Mucosa of descending colon (tissue), 3 donors: ENCODE data around the gene CRKL. TPM values are rescaled to one million over a fixed set of nuclear protein-coding genes. Genes with fewer than 3 reads are reported as not detected.
"Not testable (repeated sequence)": the region's sequence is repeated elsewhere in the genome, so short reads cannot be mapped to it uniquely, and the experiment has no call there.

Source experiments
- ATAC-seq: fragments of 200-7000 bp; cut with Tn5 transposase; one replicate; pipeline ENCODE4 v1.9.1; 2020; ENCODE audit warnings: mild to moderate bottlenecking, moderate library complexity
- DNase-seq, 3 donors: peaks; one replicate each; pipeline ENCODE4 v3.0.0-alpha.2; 2020
- H3K36me3 ChIP-seq: fragments of 200-600 bp; one replicate; pipeline ENCODE4 v1.8.0; 2021; ENCODE audit warnings: low read depth, mild to moderate bottlenecking
- H3K4me1 ChIP-seq: fragments of 200-600 bp; one replicate; pipeline ENCODE4 v1.8.0; 2021; ENCODE audit warnings: low read depth, mild to moderate bottlenecking
- H3K4me3 ChIP-seq: fragments of 200-600 bp; one replicate; pipeline ENCODE4 v1.8.0; 2021; ENCODE audit warnings: mild to moderate bottlenecking
- H3K9me3 ChIP-seq: fragments of 200-600 bp; one replicate; pipeline ENCODE4 v1.8.0; 2021; ENCODE audit warnings: mild to moderate bottlenecking
- CTCF ChIP-seq: fragments of 200-600 bp; IDR thresholded peaks from one replicate; pipeline ENCODE4 v1.8.0; 2022; ENCODE audit warnings: antibody characterized with exemption, mild to moderate bottlenecking
- intact Hi-C, 2 donors: fragments of 100-400 bp; cut with DNase I in 1 of 2; cut with micrococcal nuclease in 1 of 2; formaldehyde crosslinking; loops; one replicate each; pipeline versions ENCODE4 v1.11.0 to v1.11.1; 2022; cut with DNase I, micrococcal nuclease
- total RNA-seq, 3 donors: library from RNA; stranded (reverse); fragmentation: NEBNext Ultra II Directional in 2 of 3; extraction: Animal tissue kit (Norgen Biotek cat#: 25700) in 2 of 3; gene quantifications; one replicate each; pipeline versions ENCODE4 v1.2.1 to v1.2.4, GENCODE V29; 2021 to 2023
- donor health status: DM: no; HTN: no; CAD: no; lungs with moderate emphysema.
- donor health status: DM: no; HTN: no; CAD: no.
- donor health status: DM: no; HTN: yes; CAD: no.

Gene CRKL
- total RNA-seq, 3 donors from 2014 or later, result 48.7 to 63.4 (median 55.3) TPM

DNA sequence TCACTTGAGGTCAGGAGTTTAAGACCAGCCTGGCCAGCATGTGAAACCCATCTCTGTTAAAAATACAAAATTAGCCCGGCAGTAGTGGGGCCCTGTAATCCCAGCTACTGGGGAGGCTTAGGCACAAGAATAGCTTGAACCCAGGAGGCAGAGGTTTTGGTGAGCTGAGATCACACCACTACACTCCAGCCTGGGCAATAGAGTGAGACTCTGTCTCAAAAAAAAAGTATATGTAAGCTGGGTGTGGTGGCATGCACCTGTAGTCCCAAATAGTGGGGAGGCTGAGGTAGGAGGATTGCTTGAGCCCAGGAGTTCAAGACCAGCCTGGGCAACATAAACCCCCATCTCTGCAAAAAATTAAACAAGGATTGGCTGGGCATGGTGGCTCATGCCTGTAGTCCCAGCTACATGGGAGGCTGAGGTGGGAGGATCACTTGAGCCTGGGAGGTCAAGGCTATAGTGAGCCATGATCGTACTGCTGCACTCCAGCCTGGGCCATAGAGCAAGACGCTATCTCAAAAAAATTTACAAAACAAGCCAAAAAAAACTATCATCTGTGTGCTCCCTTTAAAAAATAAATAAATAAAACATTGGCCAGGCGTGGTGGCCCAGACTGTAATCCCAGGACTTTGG, 10.8 kb downstream of the CRKL start:
- no peak for DNase-seq
- TF ChIP-seq CTCF, result no peak
- no peak for ATAC-seq
- intact Hi-C loops, result no loop called here
- Histone ChIP-seq H3K4me1 (peaks cover 17% of the 10 kb centered on the region), H3K36me3 (no peaks in the 10 kb centered on the region), H3K9me3 (no peaks in the 10 kb centered on the region), H3K4me3 (no peak overlapping the region)

GRCh38 chr22:20928573-20928967, 11.4 kb downstream of the CRKL start:
- Histone ChIP-seq H3K9me3 (no peaks in the 10 kb centered on the region), H3K36me3 (no peaks in the 10 kb centered on the region), H3K4me1 (peaks cover 17% of the 10 kb centered on the region), H3K4me3 (no peak overlapping the region)
- TF ChIP-seq CTCF, result no peak
- ATAC-seq (no peak), DNase-seq (no peak)
- intact Hi-C loops, result no loop called here

DNA sequence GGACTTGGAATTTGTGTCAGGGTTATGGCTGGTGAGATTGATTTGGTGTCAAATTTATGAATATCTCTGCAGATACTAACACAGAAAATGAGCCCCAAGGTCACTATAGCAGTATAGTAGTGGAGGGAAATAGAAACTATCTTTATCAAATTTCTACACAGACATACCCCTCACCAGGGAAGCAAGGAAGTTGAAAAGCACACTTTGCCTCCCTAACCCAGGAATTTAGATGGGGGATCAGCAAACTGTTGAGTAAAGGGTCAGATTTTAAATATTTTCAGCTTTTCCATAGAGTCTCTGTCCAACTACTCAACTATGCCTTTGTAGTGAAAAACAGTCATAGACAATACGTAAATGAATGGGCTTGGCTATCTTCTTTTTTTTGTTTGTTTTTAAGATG, 12.8 kb downstream of the CRKL start:
- Histone ChIP-seq H3K4me1 (peaks cover 15% of the 10 kb centered on the region), H3K4me3 (no peak overlapping the region), H3K36me3 (peaks cover 7% of the 10 kb centered on the region), H3K9me3 (no peaks in the 10 kb centered on the region)
- ATAC-seq, result no peak
- intact Hi-C loops, result no loop called here
- no peak for DNase-seq
- TF ChIP-seq CTCF, result no peak

GRCh38 chr22:20930435-20930834, 13.2 kb downstream of the CRKL start:
- intact Hi-C loops, H3K9me3 ChIP-seq, H3K36me3 ChIP-seq, H3K4me3 ChIP-seq, ATAC-seq, DNase-seq: not testable (repeated sequence)
- peaks cover 13% of the 10 kb centered on the region for H3K4me1 ChIP-seq

- Histone ChIP-seq H3K4me3 (no peak overlapping the region), H3K4me1 (peaks cover 5% of the 10 kb centered on the region), H3K36me3 (peaks cover 7% of the 10 kb centered on the region), H3K9me3 (no peaks in the 10 kb centered on the region)
- intact Hi-C loops, result no loop called here
- TF ChIP-seq CTCF, result no peak
- DNase-seq, result no peak
- ATAC-seq, result no peak
These were observed 14.0 kb downstream of the CRKL start for GRCh38 chr22:20931126-20931654.

GRCh38 chr22:20933910-20934309, 16.7 kb downstream of the CRKL start:
- Histone ChIP-seq H3K36me3 (peaks cover 7% of the 10 kb centered on the region), H3K4me1 (peaks cover 27% of the 10 kb centered on the region), H3K4me3 (no peak overlapping the region), H3K9me3 (no peaks in the 10 kb centered on the region)
- intact Hi-C loops, result no loop called here
- ATAC-seq, result no peak
- DNase-seq, result no peak
- TF ChIP-seq CTCF, result no peak

DNA sequence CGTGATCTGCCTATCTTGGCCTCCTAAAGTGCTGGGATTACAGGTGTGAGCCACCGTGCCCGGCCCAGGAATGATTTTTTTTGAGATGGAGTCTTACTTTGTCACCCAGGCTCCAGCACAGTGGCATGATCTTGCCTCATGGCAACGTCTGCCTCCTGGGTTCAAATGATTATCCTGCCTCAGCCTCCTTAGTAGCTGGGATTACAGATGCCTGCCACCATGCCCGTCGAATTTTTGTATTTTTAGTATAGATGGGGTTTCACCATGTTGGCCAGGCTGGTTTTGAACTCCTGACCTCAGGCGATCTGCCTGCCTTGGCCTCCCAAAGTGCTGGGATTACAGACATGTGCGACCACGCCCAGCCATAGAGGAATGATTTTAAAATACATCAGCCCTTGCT, 17.8 kb downstream of the CRKL start:
- intact Hi-C loops, result not testable (repeated sequence)

DNA sequence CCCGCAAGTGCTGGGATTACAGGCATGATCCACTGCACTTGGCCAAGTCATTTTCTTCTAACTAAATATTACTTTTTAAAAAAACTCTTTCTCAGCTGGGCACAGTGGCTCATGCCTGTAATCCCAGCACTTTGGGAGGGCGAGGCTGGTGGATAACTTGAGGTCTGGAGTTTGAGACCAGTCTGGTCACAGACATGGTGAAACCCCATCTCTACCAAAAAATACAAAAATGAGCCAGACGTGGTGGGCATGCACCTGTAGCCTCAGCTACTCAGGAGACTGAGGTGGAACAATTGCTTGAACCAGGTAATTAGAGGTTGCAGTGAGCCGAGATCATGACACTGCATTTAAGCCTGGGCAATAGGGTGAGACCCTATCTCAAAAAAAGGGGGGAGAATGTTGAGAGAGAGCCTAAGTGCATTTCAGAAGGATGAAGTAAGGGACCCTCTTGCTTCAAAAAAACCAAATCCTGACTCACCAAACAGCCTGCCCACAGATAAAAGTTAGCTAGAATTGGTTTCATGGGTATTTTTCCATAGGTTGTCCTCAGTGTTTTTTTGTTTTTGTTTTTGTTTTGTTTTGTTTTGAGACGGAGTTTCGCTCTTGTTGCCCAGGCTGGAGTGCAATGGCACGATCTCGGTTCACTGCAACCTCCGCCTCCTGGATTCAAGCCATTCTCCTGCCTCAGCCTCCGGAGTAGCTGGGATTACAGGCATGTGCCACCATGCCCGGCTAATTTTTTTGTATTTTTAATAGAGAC, 18.8 kb downstream of the CRKL start:
- peaks cover 39% of the 10 kb centered on the region for H3K4me1 ChIP-seq
- H3K36me3 ChIP-seq, H3K9me3 ChIP-seq, intact Hi-C loops, DNase-seq, ATAC-seq, H3K4me3 ChIP-seq: not testable (repeated sequence)

More for the DNA sequence above, 17.8 kb downstream of the CRKL start:
- not testable (repeated sequence) for ATAC-seq, DNase-seq, H3K36me3 ChIP-seq, H3K4me3 ChIP-seq, H3K9me3 ChIP-seq
- H3K4me1 ChIP-seq, result peaks cover 35% of the 10 kb centered on the region
